HG03175 (cell line): ENCODE results near the gene AHCYL2.
"Not testable (repeated sequence)": the region's sequence is repeated elsewhere in the genome, so short reads cannot be mapped to it uniquely, and the experiment has no call there.

ENCODE experiments used
- ATAC-seq: cut with Tn5 transposase; IDR thresholded peaks from one replicate; pipeline ENCODE4 v1.9.1; 2021; ENCODE audit warnings: mild to moderate bottlenecking, moderate library complexity; ENCODE audit not compliant: unreplicated experiment

The AHCYL2 gene

GRCh38 chr7:129240119-129240820 lies 15.4 kb downstream of the AHCYL2 start:
- ATAC-seq = no peak

- ATAC-seq = no peak
Observed at GRCh38 chr7:129244220-129244619, 19.4 kb downstream of the AHCYL2 start.

- no peak for ATAC-seq
Observed at GRCh38 chr7:129245533-129245932, 20.7 kb downstream of the AHCYL2 start.

- no peak for ATAC-seq
Observed at GRCh38 chr7:129247087-129247486, 22.3 kb downstream of the AHCYL2 start.

- ATAC-seq = no peak
Observed at GRCh38 chr7:129252128-129252527, 27.3 kb downstream of the AHCYL2 start.

GRCh38 chr7:129252603-129253002 lies 27.8 kb downstream of the AHCYL2 start:
- not testable (repeated sequence) for ATAC-seq

- no peak for ATAC-seq
Observed at GRCh38 chr7:129255800-129256199, 31.0 kb downstream of the AHCYL2 start.

GRCh38 chr7:129256221-129256620 lies 31.4 kb downstream of the AHCYL2 start:
- no peak for ATAC-seq

GRCh38 chr7:129257168-129257567 lies 32.3 kb downstream of the AHCYL2 start:
- ATAC-seq = no peak

GRCh38 chr7:129258649-129259389 lies 34.0 kb downstream of the AHCYL2 start:
- no peak for ATAC-seq

- ATAC-seq = no peak
Observed at GRCh38 chr7:129262324-129262723, 37.5 kb downstream of the AHCYL2 start.

- ATAC-seq = no peak
Observed at GRCh38 chr7:129263168-129263567, 38.3 kb downstream of the AHCYL2 start.

GRCh38 chr7:129264534-129264933 lies 39.7 kb downstream of the AHCYL2 start:
- no peak for ATAC-seq

GRCh38 chr7:129265328-129265727 lies 40.5 kb downstream of the AHCYL2 start:
- no peak for ATAC-seq

- no peak for ATAC-seq
Observed at GRCh38 chr7:129266181-129266580, 41.4 kb downstream of the AHCYL2 start.

GRCh38 chr7:129270077-129270476 lies 45.2 kb downstream of the AHCYL2 start:
- no peak for ATAC-seq

- ATAC-seq = peak; percentile 60
Observed at GRCh38 chr7:129271500-129272355, 46.9 kb downstream of the AHCYL2 start.

GRCh38 chr7:129273936-129274335 lies 49.1 kb downstream of the AHCYL2 start:
- ATAC-seq = no peak

- no peak for ATAC-seq
Observed at GRCh38 chr7:129277629-129278028, 52.8 kb downstream of the AHCYL2 start.

- no peak for ATAC-seq
Observed at GRCh38 chr7:129278688-129279087, 53.9 kb downstream of the AHCYL2 start.

GRCh38 chr7:129279757-129280156 lies 54.9 kb downstream of the AHCYL2 start:
- ATAC-seq = no peak
